ENCODE results near the gene SENP1.

The SENP1 gene

DNA sequence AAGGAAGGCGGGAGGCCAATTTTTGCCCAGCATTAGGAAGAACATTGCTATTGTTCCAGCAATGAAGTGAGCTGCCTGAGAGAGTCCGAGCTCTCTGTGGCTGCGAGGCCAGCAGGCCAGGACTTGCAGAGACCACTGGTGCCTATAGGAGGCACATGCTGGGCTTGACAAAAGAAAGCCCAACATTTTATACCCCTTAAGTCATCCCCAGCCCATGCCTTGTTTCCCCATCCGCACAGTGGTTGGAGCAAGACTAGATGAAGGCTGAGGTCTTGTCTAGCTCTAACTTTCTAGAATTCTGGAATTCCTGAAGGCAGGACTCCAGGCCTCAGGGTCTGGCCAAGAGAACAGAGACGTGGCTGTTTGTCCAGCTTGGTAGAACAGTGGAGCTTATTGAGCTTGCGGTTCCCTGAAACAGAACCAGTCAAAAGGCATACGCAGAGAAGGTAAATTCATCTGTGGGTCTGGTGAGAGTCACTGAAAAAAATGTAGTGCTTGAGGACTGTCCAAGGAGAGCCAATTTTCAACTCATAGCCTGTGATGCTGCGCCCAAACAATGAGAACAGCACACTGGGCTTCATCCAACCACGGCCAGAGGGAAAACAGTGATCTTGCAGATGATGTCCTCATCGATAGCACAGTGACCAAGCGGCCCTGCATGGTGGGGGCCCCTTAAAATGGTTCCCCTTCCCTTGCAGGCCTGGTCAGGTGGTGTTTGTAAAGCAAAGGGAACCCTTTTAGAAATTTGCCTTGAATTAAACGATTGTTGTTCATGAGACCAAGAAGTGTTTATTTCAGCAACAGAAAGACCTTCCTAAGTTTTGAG is 74.5 kb downstream of the SENP1 start:
- no peak overlapping the region for H3K27ac ChIP-seq (ENCODE audit: low read depth, low read length)
- H3K9ac ChIP-seq (ENCODE audit: low read length in 5 of 5), result no peak overlapping the region
- H3K9me3 ChIP-seq (ENCODE audit: control insufficient read depth in 5 of 5, low read length in 5 of 5), result no peaks in the 10 kb centered on the region
- H3K4me1 ChIP-seq (ENCODE audit: control insufficient read depth in 5 of 5, insufficient read depth in 5 of 5, low read length in 5 of 5), result peaks cover 0 to 9% (median 0%) of the 10 kb centered on the region in 5 donors
- no peak overlapping the region for H3K4me3 ChIP-seq (ENCODE audit: low read depth in 1 of 5, low read length in 5 of 5)
- no peaks in the 10 kb centered on the region for H3K36me3 ChIP-seq (ENCODE audit: control insufficient read depth in 5 of 5, insufficient read depth in 5 of 5, low read length in 5 of 5)
- H3K27me3 ChIP-seq (ENCODE audit: control insufficient read depth in 5 of 5, insufficient read depth in 4 of 5, low read length in 5 of 5), result peaks cover 0 to 6% (median 0%) of the 10 kb centered on the region in 5 donors

GRCh38 chr12:48030173-48030650 is 75.7 kb downstream of the SENP1 start:
- no peak overlapping the region for H3K4me3 ChIP-seq (ENCODE audit: low read depth in 1 of 5, low read length in 5 of 5)
- no peak overlapping the region for H3K27ac ChIP-seq (ENCODE audit: low read depth, low read length)
- no peak overlapping the region for H3K9ac ChIP-seq (ENCODE audit: low read length in 5 of 5)
- H3K4me1 ChIP-seq (ENCODE audit: control insufficient read depth in 5 of 5, insufficient read depth in 5 of 5, low read length in 5 of 5), result peaks cover 0 to 9% (median 0%) of the 10 kb centered on the region in 5 donors
- H3K27me3 ChIP-seq (ENCODE audit: control insufficient read depth in 5 of 5, insufficient read depth in 4 of 5, low read length in 5 of 5), result peaks cover 0 to 6% (median 0%) of the 10 kb centered on the region in 5 donors
- H3K9me3 ChIP-seq (ENCODE audit: control insufficient read depth in 5 of 5, low read length in 5 of 5), result no peaks in the 10 kb centered on the region
- H3K36me3 ChIP-seq (ENCODE audit: control insufficient read depth in 5 of 5, insufficient read depth in 5 of 5, low read length in 5 of 5), result no peaks in the 10 kb centered on the region

DNA sequence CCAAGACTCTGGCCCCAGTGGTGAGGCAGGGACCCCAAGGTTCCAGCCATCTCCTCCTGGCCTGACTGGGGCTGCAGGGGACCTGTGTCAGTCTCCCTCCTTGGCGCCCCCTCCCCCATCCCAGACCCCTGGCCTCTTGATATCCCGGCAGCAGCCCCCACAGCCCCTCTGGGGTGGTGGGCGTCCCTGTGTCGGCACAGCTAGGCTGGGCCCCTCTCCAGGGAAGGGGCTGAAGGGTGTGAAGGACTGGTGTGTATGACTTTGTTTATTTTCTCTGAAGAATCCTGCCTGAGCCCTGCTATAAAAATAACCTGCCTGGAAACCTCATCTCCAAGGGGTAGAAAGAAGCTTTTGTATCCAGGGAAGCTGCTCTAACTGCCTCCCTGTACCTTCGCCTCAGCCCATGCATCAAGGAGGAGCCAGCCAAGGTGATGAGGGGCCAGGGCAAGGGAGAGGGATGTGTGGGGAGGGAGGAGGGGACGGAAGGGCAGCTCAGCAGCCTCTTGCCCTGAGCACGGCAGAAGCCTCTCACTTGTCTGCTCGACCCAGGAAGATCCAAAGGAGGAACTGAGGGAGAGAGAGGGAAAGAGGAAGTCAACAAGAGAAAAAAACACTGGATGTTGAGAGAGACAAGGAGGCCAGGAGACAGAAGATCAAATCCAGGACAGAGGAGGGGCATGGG is 76.2 kb downstream of the SENP1 start:
- Histone ChIP-seq H3K9ac (ENCODE audit: low read length in 5 of 5) (no peak overlapping the region), H3K4me3 (ENCODE audit: low read depth in 1 of 5, low read length in 5 of 5) (no peak overlapping the region), H3K27me3 (ENCODE audit: control insufficient read depth in 5 of 5, insufficient read depth in 4 of 5, low read length in 5 of 5) (peaks cover 0 to 10% (median 0%) of the 10 kb centered on the region in 5 donors), H3K36me3 (ENCODE audit: control insufficient read depth in 5 of 5, insufficient read depth in 5 of 5, low read length in 5 of 5) (no peaks in the 10 kb centered on the region), H3K4me1 (ENCODE audit: control insufficient read depth in 5 of 5, insufficient read depth in 5 of 5, low read length in 5 of 5) (peaks cover 0 to 9% (median 0%) of the 10 kb centered on the region in 5 donors), H3K27ac (ENCODE audit: low read depth, low read length) (no peak overlapping the region), H3K9me3 (ENCODE audit: control insufficient read depth in 5 of 5, low read length in 5 of 5) (no peaks in the 10 kb centered on the region)

DNA sequence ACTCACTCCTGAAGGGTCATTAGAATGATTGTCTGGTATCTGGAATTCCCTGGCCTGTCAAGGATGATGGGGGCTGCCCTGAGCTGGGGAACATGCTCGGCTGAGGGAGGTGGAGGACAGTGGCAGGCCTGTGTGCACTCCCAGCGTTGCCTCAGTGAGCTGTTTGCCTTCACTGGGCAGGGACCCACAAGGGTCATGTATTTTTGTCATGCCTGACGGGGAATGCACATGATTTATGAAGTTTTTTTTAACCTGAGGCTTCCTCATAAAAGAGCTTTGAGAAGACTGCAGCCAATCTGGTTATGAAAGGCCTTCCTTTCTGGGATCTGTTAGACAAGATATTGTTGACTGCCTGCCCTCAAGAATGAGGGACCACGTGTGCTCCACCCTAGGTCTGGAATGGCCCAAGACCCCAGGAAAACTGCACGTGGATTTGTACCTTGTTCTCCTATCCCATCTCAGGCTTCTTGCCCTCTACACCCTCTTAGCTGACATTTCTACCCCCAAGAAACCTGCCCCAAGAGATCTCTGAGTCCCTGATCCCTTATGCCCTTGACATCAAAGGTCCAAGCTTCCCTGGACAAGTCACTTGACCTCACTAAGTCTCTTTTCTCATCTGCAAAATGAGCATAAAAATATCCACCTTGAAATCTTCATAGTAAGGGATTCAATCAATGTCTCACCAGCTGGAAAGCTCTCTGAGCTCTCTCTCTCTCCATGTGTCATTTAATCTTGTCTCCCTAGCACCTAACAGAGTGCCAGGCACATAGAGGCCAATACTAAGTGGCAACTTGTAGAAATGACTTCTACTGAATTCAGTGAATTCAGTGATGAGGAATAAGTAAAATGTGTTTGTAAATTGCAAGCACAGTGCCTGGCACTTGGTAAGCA is 77.1 kb downstream of the SENP1 start:
- Histone ChIP-seq H3K9ac (ENCODE audit: low read length in 5 of 5) (no peak overlapping the region), H3K36me3 (ENCODE audit: control insufficient read depth in 5 of 5, insufficient read depth in 5 of 5, low read length in 5 of 5) (no peaks in the 10 kb centered on the region), H3K27me3 (ENCODE audit: control insufficient read depth in 5 of 5, insufficient read depth in 4 of 5, low read length in 5 of 5) (peaks cover 0 to 6% (median 0%) of the 10 kb centered on the region in 5 donors), H3K4me1 (ENCODE audit: control insufficient read depth in 5 of 5, insufficient read depth in 5 of 5, low read length in 5 of 5) (peaks cover 0 to 9% (median 0%) of the 10 kb centered on the region in 5 donors), H3K9me3 (ENCODE audit: control insufficient read depth in 5 of 5, low read length in 5 of 5) (no peaks in the 10 kb centered on the region), H3K4me3 (ENCODE audit: low read depth in 1 of 5, low read length in 5 of 5) (no peak overlapping the region), H3K27ac (ENCODE audit: low read depth, low read length) (no peak overlapping the region)

GRCh38 chr12:48027183-48028002 is 78.5 kb downstream of the SENP1 start:
- Histone ChIP-seq H3K4me3 (ENCODE audit: low read depth in 1 of 5, low read length in 5 of 5) (no peak overlapping the region), H3K27ac (ENCODE audit: low read depth, low read length) (no peak overlapping the region), H3K4me1 (ENCODE audit: control insufficient read depth in 5 of 5, insufficient read depth in 5 of 5, low read length in 5 of 5) (peaks cover 0 to 9% (median 0%) of the 10 kb centered on the region in 5 donors)

DNA sequence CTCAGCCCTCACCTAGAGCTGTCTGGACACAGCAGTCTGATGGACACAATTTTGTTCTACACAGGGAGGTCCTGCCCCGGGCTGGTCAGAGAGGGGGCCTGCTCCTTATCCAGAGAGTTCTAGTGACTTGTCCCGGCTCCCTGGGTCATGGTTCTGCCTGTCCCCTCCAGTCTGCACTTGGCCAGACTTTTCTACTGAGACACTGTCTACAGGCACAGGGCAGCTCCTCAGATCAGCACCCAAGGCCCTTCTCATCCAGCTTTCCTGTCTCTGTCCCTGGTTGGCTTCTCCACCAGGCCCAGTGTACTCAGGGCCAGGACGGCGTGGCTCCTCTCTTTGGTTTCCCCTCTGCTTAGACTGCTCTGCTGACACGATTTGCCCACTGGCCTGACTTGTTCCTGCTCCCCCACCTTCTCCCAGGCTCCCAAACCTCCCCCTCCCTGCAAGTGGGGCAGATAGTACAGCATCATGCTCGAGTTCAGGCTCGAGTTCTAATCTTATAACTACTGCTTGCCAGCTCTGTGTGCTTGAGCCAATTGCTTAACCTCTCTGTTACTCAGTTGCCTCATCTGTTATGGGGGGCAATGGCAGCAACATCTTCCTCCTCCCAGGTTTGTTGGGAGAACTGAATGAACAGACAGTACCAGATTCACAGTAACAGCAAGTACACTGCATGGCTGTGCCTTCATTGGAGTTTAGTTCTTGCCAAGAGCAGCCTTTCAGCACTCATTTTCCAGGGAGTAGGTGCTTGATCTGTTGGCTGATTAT is 79.6 kb downstream of the SENP1 start:
- H3K4me3 ChIP-seq (ENCODE audit: low read depth in 1 of 5, low read length in 5 of 5), result no peak overlapping the region
- peaks cover 0 to 9% (median 0%) of the 10 kb centered on the region in 5 donors for H3K4me1 ChIP-seq (ENCODE audit: control insufficient read depth in 5 of 5, insufficient read depth in 5 of 5, low read length in 5 of 5)
- H3K27ac ChIP-seq (ENCODE audit: low read depth, low read length), result no peak overlapping the region
- H3K9ac ChIP-seq (ENCODE audit: low read length in 5 of 5), result no peak overlapping the region
- no peaks in the 10 kb centered on the region for H3K36me3 ChIP-seq (ENCODE audit: control insufficient read depth in 5 of 5, insufficient read depth in 5 of 5, low read length in 5 of 5)
- peaks cover 6 to 25% (median 12%) of the 10 kb centered on the region in 5 donors for H3K27me3 ChIP-seq (ENCODE audit: control insufficient read depth in 5 of 5, insufficient read depth in 4 of 5, low read length in 5 of 5)
- no peaks in the 10 kb centered on the region for H3K9me3 ChIP-seq (ENCODE audit: control insufficient read depth in 5 of 5, low read length in 5 of 5)

More at GRCh38 chr12:48027183-48028002, 78.5 kb downstream of the SENP1 start:
- Histone ChIP-seq H3K27me3 (ENCODE audit: control insufficient read depth in 5 of 5, insufficient read depth in 4 of 5, low read length in 5 of 5) (peaks cover 0 to 18% (median 6%) of the 10 kb centered on the region in 5 donors), H3K36me3 (ENCODE audit: control insufficient read depth in 5 of 5, insufficient read depth in 5 of 5, low read length in 5 of 5) (no peaks in the 10 kb centered on the region), H3K9ac (ENCODE audit: low read length in 5 of 5) (no peak overlapping the region), H3K9me3 (ENCODE audit: control insufficient read depth in 5 of 5, low read length in 5 of 5) (no peaks in the 10 kb centered on the region)

DNA sequence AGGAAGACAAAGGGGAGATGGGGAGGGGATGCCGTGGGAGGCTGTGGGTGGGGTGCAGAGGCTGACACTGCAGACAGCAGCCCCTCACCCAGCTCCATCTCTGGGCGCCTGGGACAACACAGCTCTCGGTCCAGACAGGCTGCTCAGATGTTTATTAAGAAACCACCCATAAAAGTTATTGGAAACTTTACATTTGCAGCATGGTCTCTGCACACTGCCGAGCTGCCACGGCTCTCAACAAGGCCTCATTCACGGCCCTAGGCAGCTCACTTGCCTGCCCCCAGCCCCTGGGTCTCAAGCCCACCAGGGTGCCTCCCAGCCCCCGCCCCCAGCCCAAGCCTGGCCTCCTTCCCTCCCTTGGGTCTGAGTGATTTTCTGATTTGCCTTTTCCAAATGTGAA is 80.6 kb downstream of the SENP1 start:
- Histone ChIP-seq H3K9me3 (ENCODE audit: control insufficient read depth in 5 of 5, low read length in 5 of 5) (no peaks in the 10 kb centered on the region), H3K27me3 (ENCODE audit: control insufficient read depth in 5 of 5, insufficient read depth in 4 of 5, low read length in 5 of 5) (peaks cover 6 to 25% (median 12%) of the 10 kb centered on the region in 5 donors)

GRCh38 chr12:48024735-48025134 is 81.1 kb downstream of the SENP1 start:
- Histone ChIP-seq H3K9me3 (ENCODE audit: control insufficient read depth in 5 of 5, low read length in 5 of 5) (no peaks in the 10 kb centered on the region), H3K27me3 (ENCODE audit: control insufficient read depth in 5 of 5, insufficient read depth in 4 of 5, low read length in 5 of 5) (peaks cover 6 to 25% (median 12%) of the 10 kb centered on the region in 5 donors), H3K27ac (ENCODE audit: low read depth, low read length) (no peak overlapping the region)

More for the DNA sequence above, 80.6 kb downstream of the SENP1 start:
- Histone ChIP-seq H3K27ac (ENCODE audit: low read depth, low read length) (no peak overlapping the region), H3K4me1 (ENCODE audit: control insufficient read depth in 5 of 5, insufficient read depth in 5 of 5, low read length in 5 of 5) (peaks cover 0 to 9% (median 0%) of the 10 kb centered on the region in 5 donors), H3K36me3 (ENCODE audit: control insufficient read depth in 5 of 5, insufficient read depth in 5 of 5, low read length in 5 of 5) (no peaks in the 10 kb centered on the region), H3K4me3 (ENCODE audit: low read depth in 1 of 5, low read length in 5 of 5) (no peak overlapping the region), H3K9ac (ENCODE audit: low read length in 5 of 5) (no peak overlapping the region)

More at GRCh38 chr12:48024735-48025134, 81.1 kb downstream of the SENP1 start:
- no peak overlapping the region for H3K4me3 ChIP-seq (ENCODE audit: low read depth in 1 of 5, low read length in 5 of 5)
- no peak overlapping the region for H3K9ac ChIP-seq (ENCODE audit: low read length in 5 of 5)
- peaks cover 0 to 4% (median 0%) of the 10 kb centered on the region in 5 donors for H3K4me1 ChIP-seq (ENCODE audit: control insufficient read depth in 5 of 5, insufficient read depth in 5 of 5, low read length in 5 of 5)
- H3K36me3 ChIP-seq (ENCODE audit: control insufficient read depth in 5 of 5, insufficient read depth in 5 of 5, low read length in 5 of 5), result no peaks in the 10 kb centered on the region

Data from subcutaneous abdominal adipose tissue (tissue), 5 donors.